Prostate gland (tissue), 2 donors: ENCODE results near the gene DHRS7B. TPM values are rescaled to one million over a fixed set of nuclear protein-coding genes. Genes with fewer than 3 reads are reported as not detected.
"Not testable (repeated sequence)": the region's sequence is repeated elsewhere in the genome, so short reads cannot be mapped to it uniquely, and the experiment has no call there.

Experiments
- DNase-seq: peaks from one replicate; pipeline ENCODE4 v3.0.0-alpha.2; 2019; ENCODE audit warnings: low spot score
- H3K27ac ChIP-seq, 2 donors: fragments of 200-600 bp; sonication (generic); 2 replicates each; pipeline ENCODE4 v1.5.1; 2017 to 2019
- H3K27me3 ChIP-seq: fragments of 200-600 bp; sonication (generic); replicated peaks from 2 replicates; pipeline ENCODE4 v1.5.1; 2019; ENCODE audit not compliant: insufficient read depth
- H3K36me3 ChIP-seq, 2 donors: fragments of 200-600 bp; sonication (generic); 1 replicate in 1 of 2; 2 replicates in 1 of 2; pipeline versions ENCODE4 v1.5.1 to v1.8.1; 2017 to 2019
- H3K4me1 ChIP-seq: fragments of 200-600 bp; sonication (generic); replicated peaks from 2 replicates; pipeline ENCODE4 v1.5.1; 2019
- H3K4me3 ChIP-seq, 2 donors: fragments of 200-600 bp; sonication (generic); 2 replicates each; pipeline ENCODE4 v1.5.1; 2017 to 2019
- H3K9me3 ChIP-seq: fragments of 200-600 bp; sonication (generic); 2 replicates; pipeline ENCODE4 v1.5.1; 2017
- CTCF ChIP-seq, 4 experiments: fragments of 200-600 bp in 2 of 4; fragments of 450-650 bp in 2 of 4; sonication (generic) in 2 of 4; IDR thresholded peaks; 1 replicate in 3 of 4; 2 replicates in 1 of 4; pipeline ENCODE4 v1.5.1; 2016 to 2019; ENCODE audit warnings: antibody characterized with exemption in 4 of 4, mild to moderate bottlenecking in 2 of 4, moderate library complexity in 2 of 4
- POLR2A ChIP-seq: fragments of 450-650 bp; IDR thresholded peaks from one replicate; pipeline ENCODE4 v1.6.1; 2016; ENCODE audit warnings: antibody characterized with exemption, mild to moderate bottlenecking
- POLR2AphosphoS5 ChIP-seq: sonication (generic); formaldehyde crosslinking; IDR thresholded peaks from one replicate; pipeline ENCODE4 v1.6.1; 2017; ENCODE audit warnings: antibody characterized with exemption
- WGBS: methylation state at CpG from one replicate; pipeline ENCODE4 v1.1.5; 2018; 5-methylcytosine and 5-hydroxymethylcytosine counted together
- intact Hi-C: fragments of 100-400 bp; cut with DNase I; formaldehyde crosslinking; loops from one replicate; pipeline ENCODE4 v1.14.2; 2022
- total RNA-seq, 2 donors: library from RNA; depleted of rRNA; stranded (reverse); fragments of >200 nt; gene quantifications; one replicate each; pipeline ENCODE4 v1.1.0, GENCODE V29; 2016

The DHRS7B gene
- total RNA-seq, 2 donors from 2014 or later: 52.1 to 67.5 TPM

DNA sequence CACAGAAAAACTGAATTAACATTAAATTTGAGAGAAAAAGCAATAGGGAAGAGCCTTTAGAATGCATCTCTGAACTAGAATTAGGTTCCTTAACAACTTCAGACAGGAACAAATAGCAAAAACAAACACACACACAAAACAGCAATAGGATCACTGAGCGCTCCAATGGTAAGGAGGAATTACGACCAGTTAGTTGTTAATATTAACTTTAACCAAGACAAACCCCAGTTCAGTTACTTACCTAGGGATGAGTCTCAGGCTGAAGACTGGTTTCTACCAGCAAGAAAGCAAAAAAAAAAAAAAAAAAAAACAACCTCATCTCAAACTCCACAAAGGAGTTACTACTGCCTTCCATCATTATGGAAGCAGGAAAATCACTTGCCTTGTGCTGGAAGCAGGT lies 14.6 kb downstream of the DHRS7B start:
- intact Hi-C loops: no loop called here
- no peaks in the 10 kb centered on the region for H3K27me3 ChIP-seq
- TF ChIP-seq POLR2A (no peak), POLR2AphosphoS5 (no peak), CTCF (IDR thresholded peaks at IDR 0.05) (no peak)
- H3K4me3 ChIP-seq: no peak overlapping the region
- H3K9me3 ChIP-seq: no peaks in the 10 kb centered on the region
- no peak overlapping the region for H3K27ac ChIP-seq
- DNase-seq: no peak
- 79% methylated on average over 2 of the region's 2 CpGs for WGBS
- H3K4me1 ChIP-seq: no peaks in the 10 kb centered on the region
- no peaks in the 10 kb centered on the region for H3K36me3 ChIP-seq

DNA sequence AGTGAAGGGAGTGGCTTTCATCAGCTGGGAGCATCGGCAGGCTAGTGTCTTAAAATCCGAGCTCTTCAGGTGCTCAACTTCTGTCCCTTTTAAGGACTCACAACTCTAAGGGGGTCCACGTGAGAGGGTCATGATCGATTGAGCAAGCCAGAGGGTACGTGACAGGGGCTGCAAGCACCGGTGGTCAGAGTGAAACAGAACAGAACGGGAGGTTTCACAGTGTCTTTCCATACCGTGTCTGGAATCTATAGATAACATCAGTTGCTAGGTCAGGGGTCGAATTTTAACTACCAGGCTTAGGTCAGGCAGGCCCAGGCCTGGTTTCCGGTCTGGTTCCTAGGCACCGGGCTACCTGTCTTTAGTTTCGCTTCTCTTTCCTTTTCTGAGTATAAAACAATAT lies 15.3 kb downstream of the DHRS7B start:
- DNase-seq: not testable (repeated sequence)
- 79% methylated on average over 12 of the region's 12 CpGs for WGBS

GRCh38 chr17:21143695-21144094 lies 16.9 kb downstream of the DHRS7B start:
- Histone ChIP-seq H3K4me3 (no peak overlapping the region), H3K27ac (no peak overlapping the region), H3K27me3 (no peaks in the 10 kb centered on the region), H3K36me3 (no peaks in the 10 kb centered on the region), H3K4me1 (no peaks in the 10 kb centered on the region), H3K9me3 (no peaks in the 10 kb centered on the region)
- WGBS: 78% methylated on average over 3 of the region's 3 CpGs
- DNase-seq: no peak
- TF ChIP-seq POLR2AphosphoS5 (no peak), POLR2A (no peak), CTCF (IDR thresholded peaks at IDR 0.05) (no peak)
- intact Hi-C loops: no loop called here

More for the DNA sequence above, 15.3 kb downstream of the DHRS7B start:
- H3K27me3 ChIP-seq, H3K9me3 ChIP-seq, H3K4me3 ChIP-seq, H3K36me3 ChIP-seq, H3K27ac ChIP-seq, intact Hi-C loops, H3K4me1 ChIP-seq: not testable (repeated sequence)

GRCh38 chr17:21144299-21144698 lies 17.5 kb downstream of the DHRS7B start:
- H3K4me1 ChIP-seq, H3K27me3 ChIP-seq, H3K9me3 ChIP-seq, DNase-seq, H3K27ac ChIP-seq, H3K36me3 ChIP-seq, intact Hi-C loops, H3K4me3 ChIP-seq: not testable (repeated sequence)
- WGBS: 86% methylated on average over 3 of the region's 3 CpGs

DNA sequence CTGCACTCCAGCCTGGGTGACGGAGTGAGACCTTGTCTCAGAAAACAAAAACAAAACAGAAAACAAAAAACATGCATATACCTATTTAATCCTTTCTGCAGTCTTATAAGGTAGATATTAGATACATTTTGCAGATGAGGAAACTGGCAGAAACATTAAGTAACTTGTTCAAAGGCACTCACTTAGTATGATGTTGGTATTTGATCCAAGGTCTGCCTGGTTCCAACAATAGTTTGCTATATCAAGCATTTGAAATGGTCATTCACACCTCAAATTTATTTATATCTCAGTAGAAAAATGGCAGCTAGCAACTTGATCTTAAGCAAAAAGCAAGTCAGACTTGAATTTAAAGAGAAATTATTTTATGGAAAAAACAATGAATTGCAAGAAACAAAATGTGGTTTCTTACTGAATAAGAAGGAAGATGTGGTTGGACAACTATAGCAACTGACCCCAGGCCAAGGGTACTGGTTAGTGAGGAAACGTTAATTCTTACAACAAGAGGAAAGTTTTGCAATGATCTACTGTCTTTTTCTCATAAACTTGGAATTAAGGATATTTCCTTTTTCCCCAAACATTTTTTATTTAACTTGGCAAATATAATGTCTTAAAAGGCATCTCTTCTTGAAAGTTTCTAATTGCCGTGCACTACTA lies 19.7 kb downstream of the DHRS7B start:
- intact Hi-C loops: no loop called here
- TF ChIP-seq CTCF (IDR thresholded peaks at IDR 0.05) (no peak), POLR2A (no peak), POLR2AphosphoS5 (no peak)
- no peaks in the 10 kb centered on the region for H3K4me1 ChIP-seq
- H3K36me3 ChIP-seq: no peaks in the 10 kb centered on the region
- no peaks in the 10 kb centered on the region for H3K9me3 ChIP-seq
- no peaks in the 10 kb centered on the region for H3K27me3 ChIP-seq
- no peak for DNase-seq
- 82% methylated on average over 3 of the region's 3 CpGs for WGBS
- H3K27ac ChIP-seq: no peak overlapping the region
- H3K4me3 ChIP-seq: no peak overlapping the region

GRCh38 chr17:21149621-21150020 lies 22.9 kb downstream of the DHRS7B start:
- 84% methylated on average over 1 of the region's 1 CpG for WGBS
- no peak for DNase-seq
- Histone ChIP-seq H3K36me3 (no peaks in the 10 kb centered on the region), H3K4me1 (no peaks in the 10 kb centered on the region), H3K9me3 (no peaks in the 10 kb centered on the region), H3K27ac (no peak overlapping the region), H3K27me3 (no peaks in the 10 kb centered on the region), H3K4me3 (no peak overlapping the region)
- TF ChIP-seq CTCF (IDR thresholded peaks at IDR 0.05) (no peak), POLR2A (no peak), POLR2AphosphoS5 (no peak)
- intact Hi-C loops: no loop called here
